ENCODE results near the gene CHST11.

Gene CHST11

GRCh38 chr12:104683831-104684503 lies 227.2 kb downstream of the CHST11 start:
- DNase-seq: no peak

DNA sequence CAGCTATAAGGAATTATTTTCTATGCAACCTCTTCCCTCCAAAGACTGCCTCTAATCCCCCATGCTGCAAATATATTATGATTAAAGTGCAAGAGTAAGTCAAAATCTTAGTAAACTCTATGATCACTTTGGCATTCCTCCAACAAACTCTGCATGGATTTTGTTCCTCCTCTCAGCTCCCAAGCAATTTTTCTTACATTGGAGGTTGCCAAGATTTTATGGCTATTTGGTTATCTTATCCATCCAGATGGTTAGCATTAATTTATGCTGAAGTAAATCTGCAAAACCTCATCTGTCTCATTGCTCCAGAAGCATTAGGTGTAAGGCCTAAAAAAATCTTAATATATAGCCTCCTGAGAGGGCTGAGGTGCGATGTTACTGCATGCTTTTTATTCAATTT lies 228.1 kb downstream of the CHST11 start:
- no peak for DNase-seq

- peak in 1 of 2 experiments; percentile 19 for DNase-seq
Observed at GRCh38 chr12:104685366-104685765, 228.6 kb downstream of the CHST11 start.

GRCh38 chr12:104686196-104686595 lies 229.4 kb downstream of the CHST11 start:
- DNase-seq: no peak

DNA sequence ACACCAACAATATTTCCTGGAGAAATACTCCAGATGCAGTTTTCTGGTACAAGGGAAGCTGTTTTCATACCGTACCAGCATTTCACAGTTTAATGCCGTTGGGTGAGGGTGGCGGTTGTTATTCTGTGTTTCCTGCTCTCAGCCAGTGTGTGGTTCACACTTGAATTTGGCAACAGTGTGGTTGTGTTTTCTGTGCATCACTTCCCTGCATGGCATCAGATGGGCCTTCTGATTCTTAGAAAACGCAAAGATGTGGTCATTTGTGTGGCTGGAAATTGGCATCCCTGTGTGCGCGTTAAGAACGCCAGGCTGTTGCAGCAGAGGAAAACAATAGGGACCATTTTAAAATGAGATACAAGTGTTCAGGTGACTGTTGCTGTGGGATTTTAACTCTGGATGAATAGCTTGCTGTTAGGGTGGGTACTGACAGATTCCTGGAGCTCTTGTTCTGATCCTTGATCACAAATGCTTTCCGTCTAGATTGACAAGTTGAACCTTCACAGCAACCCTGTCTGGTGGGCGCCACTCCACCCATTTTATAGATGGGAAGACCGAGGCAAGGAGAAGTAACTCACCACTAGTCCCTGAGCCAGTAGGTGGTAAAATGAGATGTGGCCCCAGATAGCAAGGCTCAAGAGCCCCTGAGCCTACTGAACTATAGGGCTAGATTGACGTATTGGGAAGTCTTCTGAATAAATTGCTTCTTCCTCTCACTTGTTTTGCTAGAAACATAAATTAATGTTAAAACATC lies 231.2 kb downstream of the CHST11 start:
- DNase-seq: no peak

DNA sequence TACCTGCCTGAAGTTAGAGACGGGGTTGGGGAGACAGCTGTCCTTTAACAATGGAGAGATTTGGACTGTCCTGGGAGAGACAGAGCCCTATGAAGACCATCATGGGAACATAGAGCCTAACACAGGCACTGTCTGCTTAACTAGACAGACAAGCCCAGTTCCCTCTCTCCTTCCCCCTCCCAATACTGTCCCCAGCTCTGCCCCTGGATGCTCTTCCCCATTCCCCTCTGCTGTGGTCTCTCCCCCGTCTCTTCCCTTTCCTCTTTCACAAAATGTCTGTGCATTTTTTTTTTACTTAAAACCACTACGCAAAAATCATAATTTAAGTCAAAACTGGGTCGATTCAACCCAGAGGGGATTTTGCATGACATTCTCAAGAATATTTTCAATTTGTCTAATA lies 232.9 kb downstream of the CHST11 start:
- no peak for DNase-seq

DNA sequence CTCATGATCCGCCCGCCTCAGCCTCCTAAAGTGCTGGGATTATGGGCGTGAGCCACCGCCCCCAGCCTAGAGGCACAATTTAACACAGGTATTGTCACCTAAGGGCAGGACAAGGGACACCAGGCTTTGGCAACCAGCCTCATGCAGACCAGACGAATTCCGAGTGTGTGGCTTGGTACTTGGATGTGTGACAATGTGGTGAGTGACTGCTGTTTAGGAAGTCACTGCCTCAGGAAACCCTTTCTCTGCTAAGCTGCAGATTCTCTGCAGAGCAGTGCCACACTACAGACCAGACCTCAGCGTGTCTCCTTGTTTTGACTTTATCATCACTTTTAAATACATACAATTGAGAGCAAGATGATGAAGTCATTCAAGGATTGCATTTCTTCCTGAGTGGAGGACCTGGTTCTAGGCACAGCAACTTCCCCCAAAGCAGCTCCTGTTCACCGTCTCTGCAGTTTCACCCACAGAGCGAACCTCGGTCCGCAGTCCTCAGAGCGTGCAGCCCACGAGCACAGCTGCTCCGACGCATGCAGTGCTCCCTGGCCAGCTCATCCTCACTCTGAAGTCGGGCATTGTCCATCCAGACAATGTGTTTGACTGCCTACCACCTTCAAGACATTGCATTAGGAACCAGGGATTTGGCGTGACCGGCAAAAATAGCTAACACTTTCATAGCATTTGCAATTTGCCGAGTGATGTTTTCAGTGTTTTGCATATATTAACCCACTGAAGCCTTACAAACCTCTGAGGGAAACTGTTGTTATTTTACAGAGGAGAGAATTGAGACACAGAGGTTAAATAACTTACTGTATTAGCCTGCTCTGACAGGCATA lies 235.2 kb downstream of the CHST11 start:
- peak in 1 of 2 experiments; percentile 22 for DNase-seq

DNA sequence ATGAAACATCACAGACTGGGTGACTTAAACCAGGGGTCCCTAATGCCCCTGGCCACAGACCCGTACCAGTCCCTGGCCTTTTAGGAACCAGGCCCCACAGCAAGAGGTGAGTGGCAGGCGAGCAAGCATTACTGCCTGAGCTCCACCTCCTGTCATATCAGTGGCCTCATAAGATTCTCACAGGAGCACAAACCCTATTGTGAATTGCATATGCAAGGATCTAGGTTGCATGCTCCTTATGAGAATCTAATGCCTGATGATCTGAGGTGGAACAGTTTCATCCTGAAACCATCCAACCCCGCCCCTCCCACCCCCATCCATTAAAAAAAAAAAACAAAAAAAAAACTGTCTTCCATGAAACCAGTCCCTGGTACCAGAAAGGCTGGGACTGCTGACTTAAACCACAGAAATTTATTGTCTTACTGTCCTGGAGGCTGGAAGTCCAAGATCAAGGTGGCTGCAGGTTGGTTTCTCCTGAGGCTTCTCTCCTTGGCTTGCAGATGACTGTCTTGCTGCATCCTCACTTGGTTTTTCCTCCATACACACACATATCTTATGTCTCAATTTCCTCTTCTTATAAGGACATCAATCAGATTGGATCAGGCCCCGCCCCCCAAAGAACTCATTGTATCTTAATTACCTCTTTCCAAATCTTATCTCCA lies 235.9 kb downstream of the CHST11 start:
- no peak for DNase-seq

DNA sequence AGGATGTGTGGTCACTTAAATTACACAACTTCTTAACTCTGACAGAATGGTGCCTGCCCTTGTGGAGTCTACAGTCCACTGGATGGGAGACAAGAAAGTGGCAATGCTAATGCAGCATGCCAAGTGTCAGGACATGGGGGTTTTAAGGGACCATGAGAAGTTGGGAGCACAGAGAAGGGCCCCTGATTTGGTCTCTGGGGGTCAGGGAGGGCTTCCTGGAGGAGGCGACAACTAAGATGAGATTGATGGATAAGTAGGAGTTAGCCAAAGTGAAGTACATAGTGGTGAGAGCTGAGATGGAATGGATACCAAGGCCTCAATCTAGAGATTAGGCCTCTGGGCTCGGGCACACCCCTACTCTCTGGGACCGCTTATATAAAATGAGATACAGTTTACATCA lies 236.7 kb downstream of the CHST11 start:
- DNase-seq: no peak

DNA sequence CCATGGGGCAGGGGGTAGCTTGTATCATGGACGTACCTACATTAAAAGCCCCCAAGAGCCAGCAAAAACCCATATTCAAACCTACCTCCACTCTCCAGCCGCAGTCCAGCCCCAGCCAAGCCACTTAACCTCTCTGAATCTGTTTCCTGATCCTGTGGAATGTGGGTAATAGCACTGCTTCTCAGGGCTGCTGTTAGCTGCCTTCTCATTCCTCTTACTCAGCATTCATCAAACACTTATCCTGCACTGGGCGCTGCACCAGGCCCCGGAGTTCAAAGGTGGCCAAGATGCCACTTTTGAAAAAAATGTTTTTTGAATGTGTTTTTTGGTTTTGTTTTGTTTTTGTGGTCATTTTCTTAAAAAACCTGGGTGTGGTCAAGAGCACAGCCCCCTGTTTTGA lies 237.4 kb downstream of the CHST11 start:
- DNase-seq: no peak

DNA sequence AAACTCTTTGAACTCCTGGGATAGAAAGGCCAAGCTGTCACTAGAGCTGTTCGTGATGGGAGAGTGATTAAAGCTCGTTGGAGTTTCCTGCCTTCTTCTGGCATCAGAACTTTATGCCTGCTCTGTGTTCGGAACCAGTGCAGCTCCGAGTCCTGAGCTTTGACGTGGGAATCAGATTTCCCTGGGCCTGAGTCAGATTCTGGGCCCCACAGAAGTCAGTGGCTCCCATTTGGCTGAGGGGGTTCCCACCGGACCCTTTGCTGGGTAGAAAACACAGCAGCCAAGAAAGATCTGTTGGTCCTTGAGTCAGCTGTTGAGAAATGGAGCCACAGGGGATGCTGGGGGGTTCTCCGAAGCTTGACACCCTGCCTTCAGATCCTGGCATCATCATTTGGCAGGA lies 238.0 kb downstream of the CHST11 start:
- no peak for DNase-seq

GRCh38 chr12:104695453-104696148 lies 238.9 kb downstream of the CHST11 start:
- DNase-seq: no peak

- no peak for DNase-seq
Observed at GRCh38 chr12:104697186-104697585, 240.4 kb downstream of the CHST11 start.

- DNase-seq: no peak
Observed at GRCh38 chr12:104698871-104699270, 242.1 kb downstream of the CHST11 start.

GRCh38 chr12:104699489-104700190 lies 242.9 kb downstream of the CHST11 start:
- DNase-seq: no peak

DNA sequence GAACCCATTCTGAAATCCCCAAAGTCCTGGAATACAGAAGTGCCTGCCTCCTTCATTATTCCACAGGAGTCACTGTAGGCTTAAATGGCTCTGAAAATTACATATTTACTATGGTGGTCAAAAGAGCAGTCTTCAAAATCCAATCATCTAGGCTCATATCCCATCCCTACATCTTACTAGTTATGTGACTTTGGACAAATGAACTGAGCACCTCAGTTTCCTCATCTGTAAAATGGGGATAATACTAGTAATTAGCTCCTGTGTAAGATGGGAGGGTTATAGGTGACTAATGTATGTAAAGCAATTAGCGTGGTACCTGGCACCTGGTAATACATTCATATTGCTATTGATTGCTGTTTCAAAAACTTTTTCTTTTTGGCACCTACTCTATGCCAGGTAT lies 243.6 kb downstream of the CHST11 start:
- DNase-seq: no peak

DNA sequence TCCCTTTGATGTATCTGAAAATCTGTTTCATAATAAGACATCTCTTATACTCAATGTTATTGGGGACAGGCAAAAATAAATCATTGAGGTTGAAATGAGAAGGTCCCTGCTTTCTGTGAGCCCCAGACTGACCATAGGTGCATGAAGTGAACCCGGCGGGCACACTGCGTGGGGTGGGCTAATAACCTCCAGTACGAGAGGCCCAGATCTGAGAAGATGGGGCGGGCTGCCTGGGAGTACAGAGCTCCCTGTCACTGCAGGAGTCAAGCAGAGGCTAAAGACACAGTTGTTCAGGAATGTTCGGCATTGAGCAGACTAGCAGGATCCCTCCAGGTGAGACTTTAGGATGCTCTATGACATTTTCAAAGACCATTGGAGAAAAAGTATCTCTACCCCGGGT lies 244.6 kb downstream of the CHST11 start:
- DNase-seq: no peak

GRCh38 chr12:104701756-104702155 lies 245.0 kb downstream of the CHST11 start:
- DNase-seq: no peak

GRCh38 chr12:104702565-104703139 lies 245.9 kb downstream of the CHST11 start:
- DNase-seq: no peak

DNA sequence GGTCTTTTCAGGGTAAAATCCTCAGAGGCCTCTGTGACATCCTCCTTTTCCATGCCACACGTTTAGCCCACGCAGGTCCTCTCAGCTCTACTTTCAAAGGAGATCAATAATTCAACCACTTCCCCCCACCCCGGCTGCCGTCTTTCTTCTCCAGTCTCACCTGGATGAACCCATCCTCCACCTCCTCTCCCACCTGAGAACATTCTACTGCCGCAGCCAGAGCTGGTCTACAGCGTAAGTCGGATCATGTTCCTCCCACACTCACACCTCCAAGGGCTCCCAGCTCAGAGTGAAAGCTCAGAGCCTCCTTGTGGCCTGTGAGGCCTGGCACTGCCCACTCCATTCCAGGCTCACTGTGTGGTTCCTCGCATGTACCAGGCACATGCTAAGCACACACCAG lies 246.6 kb downstream of the CHST11 start:
- no peak for DNase-seq

GRCh38 chr12:104704224-104704779 lies 247.6 kb downstream of the CHST11 start:
- DNase-seq: no peak
